Neuronal stem cell (in vitro differentiated cells): ENCODE measurements around the gene ZNF740.

Experiments used
- DNase-seq: peaks from one replicate; pipeline ENCODE4 v3.0.0-alpha.2; 2013; ENCODE audit warnings: low spot score
- H2AFZ ChIP-seq: one replicate; pipeline ENCODE4 v1.6.1; 2013; ENCODE audit warnings: mild to moderate bottlenecking, low read length, inconsistent platforms
- H2AK5ac ChIP-seq: 2 replicates; pipeline ENCODE4 v1.6.1; 2013; ENCODE audit warnings: low read depth, mild to moderate bottlenecking, inconsistent platforms, low read length, moderate library complexity, mixed read lengths
- H2BK120ac ChIP-seq: 2 replicates; pipeline ENCODE4 v1.6.1; 2013; ENCODE audit warnings: low read depth, mild to moderate bottlenecking, inconsistent platforms, low read length, moderate library complexity, mixed read lengths
- H2BK12ac ChIP-seq: one replicate; pipeline ENCODE4 v1.6.1; 2013; ENCODE audit warnings: low read length, inconsistent platforms
- H2BK15ac ChIP-seq: 2 replicates; pipeline ENCODE4 v1.6.1; 2013; ENCODE audit warnings: mild to moderate bottlenecking, low read length, inconsistent platforms, mixed read lengths
- H2BK5ac ChIP-seq: one replicate; pipeline ENCODE4 v1.6.1; 2013; ENCODE audit warnings: inconsistent platforms, mild to moderate bottlenecking, low read length, moderate library complexity
- H3K14ac ChIP-seq: one replicate; pipeline ENCODE4 v1.6.1; 2013; ENCODE audit warnings: low read length, inconsistent platforms
- H3K18ac ChIP-seq: 2 replicates; pipeline ENCODE4 v1.6.1; 2013; ENCODE audit warnings: low read length, inconsistent platforms
- H3K23ac ChIP-seq: 2 replicates; pipeline ENCODE4 v1.6.1; 2013; ENCODE audit warnings: low read depth, mild to moderate bottlenecking, mixed read lengths, low read length, inconsistent platforms; ENCODE audit not compliant: poor library complexity
- H3K27ac ChIP-seq: replicated peaks from 3 replicates; pipeline ENCODE4 v1.5.1; 2013; ENCODE audit warnings: low read length, inconsistent platforms
- H3K27me3 ChIP-seq, 3 experiments: 2 replicates each; pipeline ENCODE4 v1.6.1; 2013; ENCODE audit warnings: low read length in 3 of 3, mild to moderate bottlenecking in 2 of 3, inconsistent platforms in 1 of 3, low read depth in 1 of 3, mixed read lengths in 1 of 3, moderate library complexity in 1 of 3; ENCODE audit not compliant: control insufficient read depth in 3 of 3, insufficient read depth in 3 of 3
- H3K36me3 ChIP-seq, 2 donors: replicated peaks in 1 of 2; 2 replicates each; pipeline ENCODE4 v1.6.1; 2013; ENCODE audit warnings: low read length in 2 of 2; ENCODE audit not compliant: control insufficient read depth in 2 of 2, insufficient read depth in 2 of 2
- H3K4ac ChIP-seq: 2 replicates; pipeline ENCODE4 v1.6.1; 2013; ENCODE audit warnings: inconsistent platforms, mild to moderate bottlenecking, low read length, moderate library complexity
- H3K4me1 ChIP-seq, 2 donors: 1 replicate in 1 of 2; 2 replicates in 1 of 2; pipeline ENCODE4 v1.6.1; 2013; ENCODE audit warnings: low read length in 2 of 2, low read depth in 1 of 2; ENCODE audit not compliant: control insufficient read depth in 2 of 2, insufficient read depth in 1 of 2
- H3K4me2 ChIP-seq: one replicate; pipeline ENCODE4 v1.6.1; 2013; ENCODE audit warnings: mild to moderate bottlenecking, low read length, inconsistent platforms; ENCODE audit not compliant: insufficient read depth, poor library complexity, severe bottlenecking
- H3K4me3 ChIP-seq, 2 donors: 2 replicates each; pipeline ENCODE4 v1.5.1; 2013; ENCODE audit warnings: low read length in 2 of 2, mild to moderate bottlenecking in 2 of 2, inconsistent platforms in 1 of 2, moderate library complexity in 1 of 2
- H3K79me1 ChIP-seq: one replicate; pipeline ENCODE4 v1.6.1; 2013; ENCODE audit warnings: low read depth, mild to moderate bottlenecking, inconsistent platforms, low read length, moderate library complexity
- H3K9ac ChIP-seq: one replicate; pipeline ENCODE4 v1.6.1; 2013; ENCODE audit warnings: mild to moderate bottlenecking, low read depth, low read length, inconsistent platforms; ENCODE audit not compliant: poor library complexity
- H3K9me3 ChIP-seq, 2 donors: replicated peaks in 1 of 2; 2 replicates each; pipeline versions ENCODE3 to v1.6.1; 2013; ENCODE audit warnings: low read length in 2 of 2, mild to moderate bottlenecking in 2 of 2, inconsistent platforms in 1 of 2, low read depth in 1 of 2, mixed read lengths in 1 of 2, moderate library complexity in 1 of 2; ENCODE audit not compliant: control insufficient read depth in 2 of 2, insufficient read depth in 1 of 2
- H4K8ac ChIP-seq: one replicate; pipeline ENCODE4 v1.6.1; 2013; ENCODE audit warnings: low read depth, mild to moderate bottlenecking, inconsistent platforms, low read length, moderate library complexity
- H4K91ac ChIP-seq: one replicate; pipeline ENCODE4 v1.6.1; 2013; ENCODE audit warnings: low read length, low read depth, mild to moderate bottlenecking, inconsistent platforms; ENCODE audit not compliant: poor library complexity
- WGBS, 2 donors: extraction: QIAGEN DNeasy Blood & Tissue Kit; methylation state at CpG; one replicate each; pipeline ENCODE4 v1.1.7; 2013; ENCODE audit warnings: missing lambda C conversion rate in 2 of 2, mixed read lengths in 1 of 2; ENCODE audit not compliant: insufficient read length in 2 of 2, insufficient replicate concordance in 1 of 2; ENCODE audit errors: extremely low coverage in 2 of 2; 5-methylcytosine and 5-hydroxymethylcytosine counted together

ZNF740 gene

DNA sequence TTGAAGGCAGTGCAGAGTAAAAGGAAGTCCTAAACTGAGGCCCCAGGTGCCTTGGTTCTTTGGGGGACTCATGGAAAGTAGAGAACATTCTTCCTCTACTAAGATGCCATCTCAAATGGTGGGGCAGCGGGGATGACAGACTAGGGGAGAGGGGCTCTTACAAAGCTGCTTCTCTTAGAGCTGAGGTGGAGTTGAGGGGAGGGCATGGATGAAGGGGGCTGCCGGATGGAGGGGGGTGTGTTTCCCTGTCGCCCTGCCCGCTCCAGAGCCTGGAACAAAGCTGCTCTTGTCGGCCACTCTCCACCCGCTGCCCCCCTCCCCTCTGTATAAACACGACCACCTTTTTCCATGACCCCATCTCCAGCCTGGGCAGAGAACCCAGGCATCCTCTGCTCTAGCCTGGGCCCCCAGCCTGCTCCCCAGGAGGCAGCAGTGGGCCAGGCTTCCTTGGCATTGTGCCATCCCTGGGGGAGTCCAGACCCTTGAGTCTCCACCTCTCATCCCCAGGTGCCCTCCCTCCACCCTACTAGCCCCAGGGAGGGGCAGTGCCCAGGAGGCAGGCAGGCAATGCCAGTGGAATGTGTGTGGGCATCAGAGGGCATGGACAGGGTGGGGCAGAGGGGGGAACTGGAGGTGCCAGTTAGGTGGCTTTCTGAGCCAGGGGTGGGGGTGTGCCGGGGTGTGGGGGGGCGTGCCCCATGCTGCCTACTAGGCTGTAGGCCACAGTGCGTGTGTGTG lies 49.8 kb downstream of the ZNF740 start:
- H3K9ac ChIP-seq: no peak overlapping the region
- H3K27ac ChIP-seq: no peak overlapping the region
- peaks cover 34 to 35% of the 10 kb centered on the region in 2 donors for H3K4me1 ChIP-seq
- H4K91ac ChIP-seq: no peak overlapping the region
- no peak overlapping the region for H3K14ac ChIP-seq
- no peaks in the 10 kb centered on the region for H3K36me3 ChIP-seq
- no peaks in the 10 kb centered on the region for H3K9me3 ChIP-seq
- H2BK120ac ChIP-seq: no peak overlapping the region
- H3K4me3 ChIP-seq: no peak overlapping the region
- no peak for DNase-seq
- no peak overlapping the region for H3K23ac ChIP-seq
- H2BK12ac ChIP-seq: peak overlapping the region; percentile 30
- H2BK15ac ChIP-seq: peak overlapping the region; percentile 82
- no peak overlapping the region for H3K18ac ChIP-seq
- no peaks in the 10 kb centered on the region for H3K79me1 ChIP-seq
- H3K4me2 ChIP-seq: no peak overlapping the region
- H2AK5ac ChIP-seq: peak overlapping the region; percentile 93
- H3K4ac ChIP-seq: peak overlapping the region; percentile 80
- H4K8ac ChIP-seq: no peak overlapping the region
- H2BK5ac ChIP-seq: no peak overlapping the region
- H2AFZ ChIP-seq: no peak overlapping the region
- WGBS, 2 donors: no CpG with 5 or more reads among the region's 10 CpGs
- H3K27me3 ChIP-seq: peaks cover 0 to 75% (median 4%) of the 10 kb centered on the region in 3 experiments

DNA sequence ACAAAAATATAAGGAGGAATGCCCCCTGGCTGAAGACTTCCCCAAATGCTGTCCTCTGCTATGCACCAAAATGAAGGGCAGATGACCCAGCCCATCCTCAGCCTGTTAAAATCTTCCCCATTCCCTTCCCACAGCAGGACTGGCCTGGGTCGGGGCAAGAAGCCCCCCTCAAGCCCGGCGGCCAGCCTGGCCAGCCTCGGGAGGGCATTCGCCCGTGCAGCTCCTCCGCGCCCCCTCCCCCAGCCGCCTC lies 51.1 kb downstream of the ZNF740 start:
- Histone ChIP-seq H4K8ac (no peak overlapping the region), H2BK12ac (no peak overlapping the region), H4K91ac (no peak overlapping the region), H2AK5ac (no peak overlapping the region), H2BK5ac (no peak overlapping the region), H3K27me3 (peaks cover 0 to 87% (median 4%) of the 10 kb centered on the region in 3 experiments), H3K27ac (no peak overlapping the region), H3K14ac (no peak overlapping the region), H3K18ac (peak overlapping the region; percentile 67), H3K4me2 (peak overlapping the region; percentile 65), H3K79me1 (no peaks in the 10 kb centered on the region), H3K4me3 (peak overlapping the region in 1 of 2 donors; percentile 68), H2BK15ac (no peak overlapping the region), H3K4me1 (peaks cover 31 to 35% of the 10 kb centered on the region in 2 donors), H2AFZ (peak overlapping the region; percentile 62), H3K9ac (no peak overlapping the region), H3K36me3 (no peaks in the 10 kb centered on the region), H3K23ac (no peak overlapping the region), H3K4ac (no peak overlapping the region), H2BK120ac (no peak overlapping the region), H3K9me3 (no peaks in the 10 kb centered on the region)
- no peak for DNase-seq
- WGBS, 2 donors: no CpG with 5 or more reads among the region's 9 CpGs

DNA sequence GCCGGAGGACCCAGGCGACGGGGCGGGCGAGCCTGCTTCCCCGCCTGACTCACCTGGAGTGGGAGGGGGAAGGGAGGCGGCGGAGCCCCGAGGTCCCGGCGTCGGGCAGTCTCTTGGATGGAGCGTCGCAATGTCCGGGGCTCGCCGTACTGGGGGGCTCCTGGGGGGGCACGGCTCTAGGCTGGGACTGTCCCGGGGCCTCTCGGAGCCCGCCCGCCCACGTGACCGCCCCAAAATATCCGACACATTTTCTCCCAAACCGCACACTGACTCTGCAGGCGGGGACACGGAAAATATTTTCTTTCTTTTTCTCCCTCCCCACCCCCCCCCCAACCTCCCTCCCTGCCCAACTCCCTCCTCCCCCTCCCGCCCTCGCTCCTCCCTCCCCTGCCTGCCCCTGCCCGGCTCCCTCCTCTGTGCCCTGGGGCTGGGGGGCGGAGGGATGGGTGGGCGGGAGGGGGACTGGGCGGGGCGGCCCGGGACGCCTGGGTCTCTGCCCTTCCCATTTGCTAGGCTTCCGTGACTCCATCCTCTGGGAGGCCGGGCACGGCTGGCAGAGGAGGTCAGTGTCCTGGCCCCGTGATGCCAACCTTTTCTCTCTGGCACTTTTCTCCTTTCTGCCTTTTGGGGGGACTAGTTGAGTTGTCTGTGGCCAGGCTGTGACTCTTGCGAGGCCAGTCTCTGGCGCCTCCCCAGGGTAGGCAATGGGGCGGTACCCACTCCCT lies 51.6 kb downstream of the ZNF740 start, which contains the start of gene RARG:
TSS of gene RARG (minus strand) at position 289 of the 725 bp plus-strand sequence. CDS start 4,664 bp downstream, outside the sequence.
- peaks cover 31 to 35% of the 10 kb centered on the region in 2 donors for H3K4me1 ChIP-seq
- no peak within 1 kb of the TSS for H3K23ac ChIP-seq
- peak within 1 kb of the TSS; percentile 62 for H2AFZ ChIP-seq
- H2BK12ac ChIP-seq: peak within 1 kb of the TSS; percentile 85
- H2BK120ac ChIP-seq: no peak within 1 kb of the TSS
- no peaks in the 10 kb centered on the region for H3K9me3 ChIP-seq
- DNase-seq: no peak
- H3K27ac ChIP-seq: no peak within 1 kb of the TSS
- no peak within 1 kb of the TSS for H4K8ac ChIP-seq
- peak within 1 kb of the TSS in 1 of 2 donors; percentile 68 for H3K4me3 ChIP-seq
- peak within 1 kb of the TSS; percentile 81 for H3K18ac ChIP-seq
- H2AK5ac ChIP-seq: peak within 1 kb of the TSS; percentile 10
- H2BK15ac ChIP-seq: no peak within 1 kb of the TSS
- H3K4me2 ChIP-seq: peak within 1 kb of the TSS; percentile 65
- H3K27me3 ChIP-seq: peaks cover 0 to 90% (median 7%) of the 10 kb centered on the region in 3 experiments
- H3K9ac ChIP-seq: peak within 1 kb of the TSS; percentile 73
- no peaks in the 10 kb centered on the region for H3K79me1 ChIP-seq
- H4K91ac ChIP-seq: no peak within 1 kb of the TSS
- no peaks in the 10 kb centered on the region for H3K36me3 ChIP-seq
- no peak within 1 kb of the TSS for H3K4ac ChIP-seq
- peak within 1 kb of the TSS; percentile 76 for H3K14ac ChIP-seq
- no CpG with 5 or more reads among the region's 44 CpGs for WGBS, 2 donors
- no peak within 1 kb of the TSS for H2BK5ac ChIP-seq
